Right ventricle myocardium inferior (tissue), 1 donor: ENCODE measurements around the gene GNAO1. TPM values are rescaled to one million over a fixed set of nuclear protein-coding genes. Genes with fewer than 3 reads are reported as not detected.

ENCODE experiments used
- ATAC-seq: fragments of 200-7000 bp; cut with Tn5 transposase; one replicate; pipeline ENCODE4 v1.9.1; 2020; ENCODE audit warnings: mild to moderate bottlenecking, moderate library complexity
- DNase-seq: peaks from one replicate; pipeline ENCODE4 v3.0.0; 2021; ENCODE audit errors: missing footprints
- intact Hi-C: fragments of 100-400 bp; cut with DNase I; formaldehyde crosslinking; loops from one replicate; pipeline ENCODE4 v1.11.0; 2022
- long read RNA-seq: library from polyadenylated mRNA; unstranded; transcript quantifications from one replicate; pipeline ENCODE4 v2.0.0, GENCODE V29; 2021
- total RNA-seq: library from RNA; stranded (reverse); fragmentation: NEBNext Ultra II Directional; extraction: Animal tissue kit (Norgen Biotek cat#: 25700); gene quantifications from one replicate; pipeline ENCODE4 v1.2.1, GENCODE V29; 2021
- donor health status: DM: no; HTN: yes; CAD: no; lungs with severe emphysema.

Gene GNAO1
- total RNA-seq = 32.2 TPM
- long read RNA-seq, full-length matches to known transcripts = 2 of 6 reads
- long read RNA-seq, partial matches to known transcripts = 3 of 6 reads
- long read RNA-seq, other reads (novel, unspliced or antisense) = 1 of 6 reads

GRCh38 chr16:56191156-56191815 lies at the start of gene GNAO1:
GNAO1 (plus strand) TSS chr16:56191489; CDS start chr16:56192236, 747 bp downstream.
- ATAC-seq (peak; percentile 80), DNase-seq (peak; percentile 84)
- intact Hi-C loops = loop anchor here (2.0 to 5.0 kb wide), 6 partner anchors 28 to 148 kb away; no protein-coding TSS in a partner anchor

DNA sequence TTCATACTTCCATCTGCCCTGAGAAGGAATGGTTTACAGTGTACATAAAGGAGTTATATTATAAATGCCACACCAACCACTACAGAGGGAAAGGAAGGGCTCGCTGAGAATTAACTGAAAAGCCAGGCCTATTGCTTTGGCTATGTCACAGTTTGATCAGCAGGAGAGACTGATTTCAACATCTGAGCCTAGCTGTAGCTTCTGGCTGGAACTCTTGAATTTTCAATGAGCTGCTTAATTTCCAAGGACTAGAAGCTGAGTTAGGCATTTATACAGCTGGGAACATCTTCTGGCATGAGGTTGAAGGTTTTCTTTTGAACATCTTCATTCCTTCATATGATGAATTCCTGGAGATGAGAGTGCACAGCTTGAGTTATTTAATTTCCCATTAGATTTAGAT lies 47.6 kb upstream of the GNAO1 start:
- intact Hi-C loops = no loop called here
- ATAC-seq (no peak), DNase-seq (no peak)

- intact Hi-C loops = no loop called here
- DNase-seq (no peak), ATAC-seq (no peak)
These were observed 45.9 kb upstream of the GNAO1 start for GRCh38 chr16:56145369-56145768.

DNA sequence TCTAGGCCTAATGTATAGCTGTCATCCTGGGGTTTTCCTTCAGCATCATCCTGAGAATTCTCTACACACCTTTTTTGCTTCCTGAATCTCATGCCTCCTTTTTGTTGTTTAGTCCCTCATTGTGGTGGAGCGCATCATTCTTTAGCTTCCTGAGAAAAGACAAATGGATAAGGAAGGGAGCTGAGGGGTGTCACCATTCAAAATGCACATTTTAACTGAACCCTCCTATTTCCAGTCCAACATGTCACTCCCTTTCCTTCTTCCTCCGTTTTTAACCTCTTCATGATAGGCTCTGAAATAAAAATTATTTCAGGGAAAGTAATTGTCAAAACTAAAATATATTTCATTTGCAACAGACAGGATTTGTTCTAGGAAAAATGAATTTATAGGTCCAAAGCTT lies 39.7 kb upstream of the GNAO1 start:
- DNase-seq (no peak), ATAC-seq (no peak)
- intact Hi-C loops = no loop called here

DNA sequence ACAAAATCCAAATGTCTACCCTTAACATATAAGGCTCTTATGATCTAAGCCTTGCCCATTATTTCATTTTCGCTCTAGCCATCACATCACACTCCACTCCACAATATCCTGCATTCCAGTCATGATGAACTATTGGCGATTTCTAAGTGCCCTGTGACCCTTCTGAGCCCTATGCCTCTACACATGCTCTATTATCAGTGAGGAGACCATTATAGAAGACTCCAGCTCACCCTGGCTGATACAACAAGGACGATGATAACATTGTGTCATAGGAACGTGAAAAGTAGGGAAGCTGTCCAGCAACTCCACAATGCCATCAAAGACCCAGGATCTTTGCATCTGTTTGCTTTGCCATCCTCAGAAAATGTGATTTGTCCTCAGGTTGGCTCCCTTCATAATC lies 29.6 kb upstream of the GNAO1 start:
- DNase-seq (no peak), ATAC-seq (peak; percentile 23)
- intact Hi-C loops = loop anchor here (2.0 to 10.0 kb wide), 2 partner anchors 29 to 57 kb away; partner anchors contain the start of gene GNAO1

- no peak for DNase-seq
- intact Hi-C loops = loop anchor here (2.0 to 10.0 kb wide), 2 partner anchors 28 to 58 kb away; partner anchors contain the start of gene GNAO1
- ATAC-seq = peak; percentile 97
These were observed 28.2 kb upstream of the GNAO1 start for GRCh38 chr16:56163089-56163488.

DNA sequence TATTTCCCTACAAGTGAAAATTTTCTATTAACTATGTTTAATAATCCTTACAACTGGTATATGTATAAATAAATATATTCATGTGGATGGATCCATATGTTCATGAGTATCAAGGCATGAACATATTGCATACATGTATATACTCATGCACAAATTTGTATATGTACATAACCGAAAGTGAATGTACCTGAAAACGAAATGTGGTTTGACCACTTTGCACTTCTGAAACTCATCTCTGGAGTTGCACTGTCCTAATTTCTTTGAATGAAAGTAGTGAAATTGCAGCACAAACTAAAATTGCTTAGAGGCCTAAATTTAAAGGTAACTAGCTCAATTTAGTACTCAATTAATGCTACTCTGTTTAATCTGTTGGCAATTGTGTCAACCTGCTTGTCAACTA lies 27.4 kb upstream of the GNAO1 start:
- intact Hi-C loops = loop anchor here (2.0 to 10.0 kb wide), 2 partner anchors 27 to 59 kb away; partner anchors contain the start of gene GNAO1
- no peak for ATAC-seq
- DNase-seq = no peak

- ATAC-seq (no peak), DNase-seq (no peak)
- intact Hi-C loops = loop anchor here (10.0 kb wide), 1 partner anchor 60 kb away; no protein-coding TSS in a partner anchor
These were observed 26.7 kb upstream of the GNAO1 start for GRCh38 chr16:56164636-56165035.

DNA sequence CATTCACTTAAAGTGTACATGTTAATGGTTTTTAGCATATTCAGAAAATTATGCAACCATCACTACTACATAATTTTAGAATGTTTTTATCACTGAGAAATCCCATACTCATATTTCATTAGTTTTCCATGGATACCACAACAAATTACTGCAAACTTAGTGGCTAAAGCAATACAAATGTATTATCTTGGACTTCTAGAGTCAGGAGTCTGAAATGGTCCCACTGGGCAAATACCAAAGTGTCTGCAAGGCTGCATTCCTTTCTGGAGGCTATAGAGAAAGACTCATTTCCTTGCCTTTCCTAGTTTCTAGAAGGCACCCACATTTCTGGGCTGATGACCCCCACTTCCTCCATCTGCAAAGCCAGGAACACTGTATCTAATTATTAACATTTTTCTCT lies 16.9 kb upstream of the GNAO1 start:
- ATAC-seq (no peak), DNase-seq (no peak)
- intact Hi-C loops = no loop called here

DNA sequence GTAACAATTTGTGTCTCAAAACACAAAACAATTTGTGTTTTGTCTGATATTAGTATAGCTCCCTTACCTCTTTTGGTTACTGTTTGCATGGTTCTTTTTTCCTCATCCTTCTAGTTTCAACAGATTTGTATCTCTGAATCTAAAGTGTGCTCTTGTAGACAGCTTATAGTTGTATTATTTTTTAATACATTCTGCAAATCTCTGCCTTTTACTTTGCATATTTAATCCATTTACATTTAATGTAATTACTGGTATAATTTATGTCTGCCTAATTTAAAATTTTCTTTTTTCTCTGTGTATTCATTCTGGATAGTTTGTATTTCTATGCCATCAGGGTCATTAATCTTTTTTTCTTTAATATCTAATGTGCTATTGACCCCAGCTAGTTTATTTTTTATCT lies 9.9 kb upstream of the GNAO1 start:
- intact Hi-C loops = no loop called here
- DNase-seq (no peak), ATAC-seq (no peak)

DNA sequence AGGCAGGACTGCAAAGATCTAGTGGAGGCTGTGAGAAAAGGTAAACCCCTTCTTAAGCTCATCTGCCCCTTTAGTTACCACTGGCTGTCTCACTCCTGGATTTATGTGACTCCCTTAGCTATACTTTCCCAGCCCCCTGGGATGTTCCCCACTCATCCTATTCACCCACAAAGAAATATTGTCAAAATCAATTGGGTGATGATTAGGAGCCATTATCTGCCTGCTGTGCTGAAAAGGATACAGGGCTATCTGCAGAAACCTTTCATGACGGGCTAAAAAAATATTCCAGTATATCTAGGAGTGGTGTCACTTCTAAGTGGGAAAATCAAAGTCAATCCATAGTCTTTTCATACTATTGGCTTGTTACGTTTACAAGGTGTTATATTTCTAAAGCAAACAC lies 8.0 kb upstream of the GNAO1 start:
- no peak for ATAC-seq
- no peak for DNase-seq
- intact Hi-C loops = no loop called here

DNA sequence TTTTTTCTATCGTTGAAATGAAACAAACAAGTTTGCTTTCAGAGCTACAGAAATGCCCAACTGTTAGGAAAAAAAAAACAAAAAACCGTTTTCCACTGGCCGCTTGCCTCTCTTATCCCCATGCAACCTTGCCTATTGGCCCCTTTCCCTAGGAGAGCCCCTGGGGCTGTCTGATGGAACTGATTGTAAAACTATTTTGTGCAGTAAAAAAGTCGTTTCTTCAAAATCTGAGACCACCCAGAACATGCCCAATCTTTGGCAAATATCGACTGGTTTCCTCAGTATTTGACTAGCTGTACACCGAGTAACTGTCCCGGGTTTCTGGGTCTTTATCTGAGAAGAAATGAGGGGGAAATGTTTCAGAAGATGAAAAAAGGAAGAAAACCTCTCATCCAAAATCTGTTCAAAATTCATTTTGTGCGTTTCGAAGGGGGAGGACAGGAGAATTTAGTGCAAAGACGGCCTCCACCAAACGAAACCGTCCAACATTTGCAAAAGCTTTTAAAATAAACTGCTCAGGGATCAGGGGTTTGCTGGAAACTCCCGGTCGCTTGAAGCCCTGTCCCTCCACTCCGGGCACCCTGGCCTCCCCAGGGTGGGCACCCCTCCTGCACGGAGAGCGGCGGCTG lies 1.1 kb upstream of the GNAO1 start:
- intact Hi-C loops = loop anchor here (2.0 to 5.0 kb wide), 6 partner anchors 27 to 147 kb away; no protein-coding TSS in a partner anchor
- DNase-seq = peak; percentile 70

GRCh38 chr16:56190677-56191155 lies 573 bp upstream of the GNAO1 start:
- peak; percentile 74 for DNase-seq
- intact Hi-C loops = loop anchor here (2.0 to 5.0 kb wide), 6 partner anchors 28 to 148 kb away; no protein-coding TSS in a partner anchor

More for the DNA sequence above, 1.1 kb upstream of the GNAO1 start:
- ATAC-seq = peak; percentile 6

GRCh38 chr16:56191835-56192634 lies 746 bp downstream of the GNAO1 start:
- ATAC-seq (no peak), DNase-seq (no peak)
- intact Hi-C loops = loop anchor here (2.0 to 5.0 kb wide), 6 partner anchors 29 to 149 kb away; no protein-coding TSS in a partner anchor

More at GRCh38 chr16:56190677-56191155, 573 bp upstream of the GNAO1 start:
- ATAC-seq = no peak

DNA sequence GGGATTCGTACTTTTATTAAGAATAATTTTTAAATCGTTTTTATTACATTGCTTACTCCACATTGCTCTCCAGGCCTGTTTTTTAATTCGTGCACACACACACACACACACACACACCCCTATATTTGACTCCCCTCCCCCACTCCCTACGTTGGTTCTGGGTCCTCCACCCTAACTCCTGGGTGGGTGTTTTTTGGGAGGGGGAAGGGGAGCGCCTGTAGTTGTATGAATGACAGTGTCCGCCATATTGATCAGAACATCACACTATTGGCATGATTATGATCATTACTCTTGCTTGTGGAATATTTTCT lies 1.3 kb downstream of the GNAO1 start:
- no peak for DNase-seq
- no peak for ATAC-seq
- intact Hi-C loops = loop anchor here (5.0 kb wide), 4 partner anchors 45 to 125 kb away; no protein-coding TSS in a partner anchor

- DNase-seq = no peak
- intact Hi-C loops = loop anchor here (5.0 kb wide), 4 partner anchors 44 to 124 kb away; no protein-coding TSS in a partner anchor
- ATAC-seq = no peak
These were observed 2.0 kb downstream of the GNAO1 start for GRCh38 chr16:56192986-56193945.

DNA sequence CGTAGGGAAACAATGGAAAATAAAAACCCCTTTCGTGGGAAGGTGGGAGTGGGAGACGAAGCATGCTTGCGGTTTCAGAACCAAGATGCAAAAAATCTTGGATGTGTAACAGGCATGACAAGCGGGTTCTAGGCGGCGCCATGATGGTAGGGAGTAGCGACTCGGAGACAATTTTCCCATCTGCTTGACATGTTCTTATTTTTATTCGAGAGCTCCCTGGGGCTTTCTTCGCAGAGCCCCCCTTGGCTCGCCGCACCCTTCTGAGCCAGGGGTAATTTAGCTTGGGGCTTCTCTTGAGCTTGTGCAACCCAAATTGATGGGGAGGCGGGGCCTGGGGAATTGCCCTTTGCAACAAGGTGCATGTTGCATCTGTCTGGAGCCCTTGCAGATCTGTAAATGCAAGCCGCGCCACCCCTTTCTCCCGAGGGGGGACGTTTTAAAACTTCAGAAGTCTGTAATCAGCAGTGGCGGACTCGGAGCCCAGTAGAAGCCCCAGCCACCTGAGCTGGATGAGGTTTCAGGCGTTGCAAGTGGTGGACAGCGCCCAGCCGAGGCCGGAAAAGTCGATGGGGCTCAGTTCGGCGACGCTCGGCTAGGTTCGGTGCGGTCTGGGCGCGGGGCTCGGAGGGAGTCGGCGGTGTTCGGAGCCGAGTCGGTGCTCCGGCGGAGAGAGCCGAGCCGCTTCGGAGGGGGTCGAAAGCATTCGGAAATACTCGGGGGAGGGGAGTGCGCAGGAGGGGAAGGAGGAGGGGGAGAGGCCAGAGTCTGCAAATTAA lies 2.9 kb downstream of the GNAO1 start:
- ATAC-seq = peak; percentile 73
- DNase-seq = peak; percentile 85
- intact Hi-C loops = loop anchor here (5.0 kb wide), 4 partner anchors 43 to 123 kb away; no protein-coding TSS in a partner anchor
